ENCODE measurements around the gene PRKCH.

- no peak for TF ChIP-seq SIN3A (IDR thresholded peaks at IDR 0.05; ENCODE audit: borderline replicate concordance, insufficient read depth, low read length)
- TF ChIP-seq REST (IDR thresholded peaks at IDR 0.05; ENCODE audit: insufficient read depth in 1 of 2, low read depth in 2 of 2, low read length in 2 of 2) = no peak
Observed at GRCh38 chr14:61375218-61375617, 53.8 kb downstream of the PRKCH start.
